NCI-H1436 (cell line): ENCODE measurements around the gene PPP1R3F.
"Not testable (repeated sequence)": the region's sequence is repeated elsewhere in the genome, so short reads cannot be mapped to it uniquely, and the experiment has no call there.

Experiments
- DNase-seq: peaks from one replicate; lab custom pipeline; 2025; lab: John Stamatoyannopoulos, UW

PPP1R3F gene

DNA sequence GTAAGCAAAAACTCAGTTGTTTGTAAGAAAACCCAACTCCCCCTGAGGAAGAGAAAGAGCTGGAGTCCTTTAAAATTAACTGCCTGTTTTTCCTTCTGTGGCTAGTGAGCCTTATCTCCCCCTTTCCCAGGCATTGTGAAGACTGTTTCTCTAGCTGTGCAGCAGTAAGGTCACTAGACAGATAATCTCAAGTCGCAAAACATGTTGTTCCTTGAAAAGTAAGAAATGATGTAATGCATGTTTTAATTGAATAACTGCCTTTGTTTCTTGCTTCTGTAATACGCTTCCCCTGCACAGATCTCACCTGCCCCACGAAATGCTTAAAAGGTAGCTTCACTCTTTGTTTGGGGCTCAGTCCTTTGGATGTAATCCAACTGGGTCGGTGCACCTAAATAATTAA lies 46.5 kb downstream of the PPP1R3F start:
- DNase-seq, result no peak

DNA sequence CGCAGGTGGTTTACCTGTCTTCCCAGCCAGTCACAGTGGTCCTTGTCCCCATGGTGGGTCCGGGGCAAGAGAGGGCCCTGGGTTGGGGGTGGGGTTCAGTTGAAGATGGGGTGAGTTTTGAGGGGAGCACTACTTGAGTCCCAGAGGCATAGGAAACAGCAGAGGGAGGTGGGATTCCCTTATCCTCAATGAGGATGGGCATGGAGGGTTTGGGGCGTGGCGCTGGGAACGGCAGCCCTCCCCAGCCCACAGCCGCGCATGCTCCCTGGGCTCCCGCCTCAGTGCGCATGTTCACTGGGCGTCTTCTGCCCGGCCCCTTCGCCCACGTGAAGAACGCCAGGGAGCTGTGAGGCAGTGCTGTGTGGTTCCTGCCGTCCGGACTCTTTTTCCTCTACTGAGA lies 52.1 kb downstream of the PPP1R3F start, which contains the start of gene GAGE12J:
Gene GAGE12J, plus strand, starts transcription at position 301 of the 400 bp plus-strand sequence. CDS start 1,157 bp downstream, outside the sequence.
- DNase-seq, result not testable (repeated sequence)

DNA sequence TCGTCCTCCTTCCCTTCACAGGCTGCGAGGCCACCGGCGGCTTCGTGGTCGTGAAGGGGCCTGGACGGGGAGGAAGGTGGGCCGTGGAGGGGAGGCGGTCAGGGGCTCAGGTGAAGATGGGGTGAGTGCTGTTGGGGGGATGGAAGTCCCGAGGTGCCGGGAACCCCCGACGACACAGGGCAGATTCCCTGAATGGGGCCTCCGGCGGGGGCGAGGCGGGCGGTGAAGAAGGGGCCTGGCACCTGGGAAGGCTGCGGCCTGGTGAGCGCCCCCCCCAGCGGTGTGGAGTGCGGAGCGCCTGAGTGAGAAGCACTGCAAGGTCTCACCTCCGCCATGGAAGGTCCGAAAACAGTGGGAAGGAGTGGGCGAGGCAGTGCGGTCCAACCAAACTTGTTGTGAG lies 52.7 kb downstream of the PPP1R3F start:
- not testable (repeated sequence) for DNase-seq

DNA sequence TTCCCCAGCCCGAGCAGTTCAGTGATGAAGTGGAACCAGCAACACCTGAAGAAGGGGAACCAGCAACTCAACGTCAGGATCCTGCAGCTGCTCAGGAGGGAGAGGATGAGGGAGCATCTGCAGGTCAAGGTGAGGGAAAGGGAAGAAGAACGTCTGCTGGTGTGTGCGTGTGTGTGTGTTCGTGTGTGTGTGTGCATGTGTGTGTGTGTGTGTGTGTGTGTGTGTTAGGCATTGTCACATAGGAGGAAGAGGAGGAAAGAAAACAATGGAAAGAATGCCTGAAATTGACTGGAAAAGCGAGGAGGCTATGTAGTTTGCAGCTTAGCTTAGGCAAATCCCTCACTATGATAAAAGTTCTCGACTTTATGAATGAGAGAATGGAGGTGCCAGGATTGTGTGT lies 54.1 kb downstream of the PPP1R3F start:
- DNase-seq, result not testable (repeated sequence)

DNA sequence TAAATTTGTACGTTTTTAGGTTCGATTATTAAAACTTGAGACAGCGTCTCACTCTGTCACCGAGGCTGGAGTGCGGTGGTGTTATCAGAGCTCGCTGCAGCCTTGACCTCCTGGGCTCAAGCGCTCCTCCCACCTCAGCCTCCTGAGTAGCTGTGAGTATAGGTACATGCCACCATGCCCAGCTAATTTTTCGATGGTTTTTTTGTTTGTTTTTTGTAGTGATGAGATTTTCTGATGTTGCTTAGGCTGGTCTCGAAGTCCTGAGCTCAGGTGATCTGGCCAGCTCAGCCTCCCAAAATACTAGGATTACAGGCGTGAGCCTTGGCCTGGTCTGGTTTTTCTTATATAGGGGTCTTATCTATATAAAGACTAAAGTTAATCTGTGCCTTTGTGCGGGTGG lies 60.8 kb downstream of the PPP1R3F start:
- DNase-seq, result not testable (repeated sequence)

GRCh38 chrX:49331282-49331681 lies 61.7 kb downstream of the PPP1R3F start, which contains the start of gene GAGE13:
Gene GAGE13 (plus strand): TSS chrX:49331582. CDS start chrX:49332738, 1,156 bp downstream.
- not testable (repeated sequence) for DNase-seq

DNA sequence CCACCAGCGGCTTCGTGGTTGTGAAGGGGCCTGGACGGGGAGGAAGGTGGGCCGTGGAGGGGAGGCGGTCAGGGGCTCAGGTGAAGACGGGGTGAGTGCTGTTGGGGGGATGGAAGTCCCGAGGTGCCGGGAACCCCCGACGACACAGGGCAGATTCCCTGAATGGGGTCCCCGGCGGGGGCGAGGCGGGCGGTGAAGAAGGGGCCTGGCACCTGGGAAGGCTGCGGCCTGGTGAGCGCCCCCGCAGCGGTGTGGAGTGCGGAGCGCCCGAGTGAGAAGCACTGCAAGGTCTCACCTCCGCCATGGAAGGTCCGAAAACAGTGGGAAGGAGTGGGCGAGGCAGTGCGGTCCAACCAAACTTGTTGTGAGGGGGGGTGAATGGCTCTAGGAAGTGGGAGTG lies 62.2 kb downstream of the PPP1R3F start:
- DNase-seq, result not testable (repeated sequence)
